ENCODE results near the gene MUC5B.
"Not testable (repeated sequence)": the region's sequence is repeated elsewhere in the genome, so short reads cannot be mapped to it uniquely, and the experiment has no call there.

Gene MUC5B

GRCh38 chr11:1233351-1234053 lies 10.6 kb downstream of the MUC5B start:
- DNase-seq (ENCODE audit: low spot score): no peak

- no peak for DNase-seq (ENCODE audit: low spot score)
Observed at GRCh38 chr11:1234054-1234720, 11.3 kb downstream of the MUC5B start.

DNA sequence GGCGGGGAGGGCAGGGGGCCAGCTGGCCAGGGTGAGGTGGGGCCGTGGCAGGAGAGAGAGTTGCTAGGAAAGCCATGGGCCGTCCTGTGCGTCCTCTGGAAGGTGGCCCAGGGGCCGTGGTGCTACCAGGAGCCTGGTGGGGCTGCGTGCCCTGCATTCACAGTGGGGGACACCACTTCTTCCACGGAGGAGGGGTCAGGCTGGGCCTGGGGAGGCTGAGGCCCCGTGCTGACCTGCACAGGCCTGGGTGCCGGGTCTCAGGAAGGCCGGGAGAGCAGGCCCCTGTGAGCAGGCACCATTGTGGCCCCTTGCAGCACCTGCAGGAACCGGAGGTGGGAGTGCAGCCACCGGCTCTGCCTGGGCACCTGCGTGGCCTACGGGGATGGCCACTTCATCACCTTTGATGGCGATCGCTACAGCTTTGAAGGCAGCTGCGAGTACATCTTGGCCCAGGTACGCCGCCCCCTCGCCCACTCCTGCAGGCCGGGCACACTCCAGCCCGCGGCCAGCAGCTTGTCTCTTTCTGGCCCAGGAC lies 12.0 kb downstream of the MUC5B start:
- no peak for DNase-seq (ENCODE audit: low spot score)

GRCh38 chr11:1235306-1235900 lies 12.5 kb downstream of the MUC5B start:
- DNase-seq (ENCODE audit: low spot score): no peak

DNA sequence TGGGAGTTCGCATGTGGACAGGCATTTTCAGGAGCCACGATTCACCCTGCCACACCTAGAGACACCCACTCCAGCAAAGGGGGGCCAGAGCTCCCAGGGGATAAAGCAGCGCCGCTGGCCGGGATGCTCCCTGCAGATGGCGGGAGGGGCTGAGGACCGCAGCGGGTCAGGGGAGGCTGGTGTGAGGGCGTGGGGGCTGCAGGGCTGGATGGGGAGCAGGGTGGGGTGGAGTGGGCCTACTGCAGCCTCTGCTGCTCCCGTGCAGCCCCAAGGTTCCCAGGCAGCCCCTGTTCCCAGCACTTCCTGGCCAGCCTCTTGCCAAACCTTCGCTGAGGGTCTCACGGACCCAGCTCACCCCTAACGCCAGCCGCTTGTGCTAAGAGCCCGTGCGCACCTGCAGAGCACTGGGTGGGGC lies 13.0 kb downstream of the MUC5B start:
- DNase-seq (ENCODE audit: low spot score): no peak

GRCh38 chr11:1236316-1237127 lies 13.7 kb downstream of the MUC5B start:
- DNase-seq (ENCODE audit: low spot score): no peak

DNA sequence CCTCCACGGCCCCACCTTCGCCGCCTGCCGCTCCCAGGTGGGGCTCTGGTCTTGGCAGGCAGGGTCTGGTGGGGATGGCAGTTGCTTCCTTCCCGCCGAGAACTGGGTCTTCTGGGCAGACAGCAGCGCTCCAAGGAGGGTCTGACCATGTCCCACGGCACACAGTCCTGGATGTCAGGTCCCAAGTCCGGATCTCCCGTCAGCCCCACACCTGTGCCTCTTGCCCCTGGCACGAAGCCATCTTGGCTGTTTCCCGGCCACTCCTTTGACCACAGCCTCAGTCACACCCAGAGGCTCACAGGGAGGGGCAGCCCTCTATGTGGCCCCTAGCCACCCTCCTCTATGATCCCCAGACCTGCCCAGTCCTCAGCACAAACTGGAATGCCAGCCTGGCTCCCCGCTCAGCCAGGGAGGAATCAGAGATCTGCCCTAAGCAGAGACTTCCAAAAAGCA lies 14.3 kb downstream of the MUC5B start:
- DNase-seq (ENCODE audit: low spot score): no peak

GRCh38 chr11:1237851-1238250 lies 15.0 kb downstream of the MUC5B start:
- no peak for DNase-seq (ENCODE audit: low spot score)

GRCh38 chr11:1238767-1239595 lies 16.1 kb downstream of the MUC5B start:
- no peak for DNase-seq (ENCODE audit: low spot score)

DNA sequence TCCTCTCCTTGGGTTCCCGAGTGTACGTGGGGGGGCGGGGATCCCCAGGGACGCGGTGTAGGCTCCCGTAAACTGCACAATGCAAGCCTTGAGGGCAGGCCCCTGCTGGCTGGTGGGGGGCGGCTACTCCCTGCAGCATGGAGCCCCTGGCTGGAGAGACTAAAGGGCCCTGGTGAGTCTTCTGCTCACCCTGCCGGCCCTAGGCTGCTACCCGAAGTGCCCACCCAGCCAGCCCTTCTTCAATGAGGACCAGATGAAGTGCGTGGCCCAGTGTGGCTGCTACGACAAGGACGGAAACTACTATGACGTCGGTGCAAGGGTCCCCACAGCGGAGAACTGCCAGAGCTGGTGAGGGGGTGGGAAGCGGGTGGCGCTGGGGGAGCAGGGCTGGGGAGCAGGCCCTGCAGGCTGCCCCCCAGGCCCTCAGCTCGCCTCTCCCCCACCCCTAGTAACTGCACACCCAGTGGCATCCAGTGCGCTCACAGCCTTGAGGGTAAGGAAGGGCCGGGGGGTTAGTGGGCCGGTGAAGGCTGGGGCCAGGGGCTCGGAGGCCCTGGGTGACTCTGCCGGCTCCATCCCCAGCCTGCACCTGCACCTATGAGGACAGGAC lies 16.8 kb downstream of the MUC5B start:
- DNase-seq (ENCODE audit: low spot score): no peak

- no peak for DNase-seq (ENCODE audit: low spot score)
Observed at GRCh38 chr11:1240771-1241170, 17.9 kb downstream of the MUC5B start.

DNA sequence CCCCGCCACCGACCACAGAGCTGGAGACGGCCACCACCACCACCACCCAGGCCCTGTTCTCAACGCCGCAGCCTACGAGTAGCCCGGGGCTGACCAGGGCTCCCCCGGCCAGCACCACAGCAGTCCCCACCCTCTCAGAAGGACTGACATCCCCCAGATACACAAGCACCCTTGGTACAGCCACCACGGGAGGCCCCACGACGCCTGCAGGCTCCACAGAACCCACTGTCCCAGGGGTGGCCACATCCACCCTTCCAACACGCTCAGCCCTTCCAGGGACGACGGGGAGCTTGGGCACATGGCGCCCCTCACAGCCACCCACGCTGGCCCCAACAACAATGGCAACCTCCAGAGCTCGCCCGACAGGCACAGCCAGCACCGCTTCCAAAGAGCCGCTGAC lies 18.8 kb downstream of the MUC5B start:
- DNase-seq (ENCODE audit: low spot score): no peak

- no peak for DNase-seq (ENCODE audit: low spot score)
Observed at GRCh38 chr11:1242289-1242688, 19.4 kb downstream of the MUC5B start.

GRCh38 chr11:1242751-1243150 lies 19.9 kb downstream of the MUC5B start:
- not testable (repeated sequence) for DNase-seq (ENCODE audit: low spot score)

- not testable (repeated sequence) for DNase-seq (ENCODE audit: low spot score)
Observed at GRCh38 chr11:1243521-1243920, 20.7 kb downstream of the MUC5B start.

DNA sequence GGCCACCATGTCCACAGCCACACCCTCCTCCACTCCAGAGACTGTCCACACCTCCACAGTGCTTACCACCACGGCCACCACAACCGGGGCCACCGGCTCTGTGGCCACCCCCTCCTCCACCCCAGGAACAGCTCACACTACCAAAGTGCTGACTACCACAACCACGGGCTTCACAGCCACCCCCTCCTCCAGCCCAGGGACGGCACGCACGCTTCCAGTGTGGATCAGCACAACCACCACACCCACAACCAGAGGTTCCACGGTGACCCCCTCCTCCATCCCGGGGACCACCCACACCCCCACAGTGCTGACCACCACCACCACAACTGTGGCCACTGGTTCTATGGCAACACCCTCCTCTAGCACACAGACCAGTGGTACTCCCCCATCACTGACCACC lies 21.7 kb downstream of the MUC5B start:
- DNase-seq (ENCODE audit: low spot score): not testable (repeated sequence)

DNA sequence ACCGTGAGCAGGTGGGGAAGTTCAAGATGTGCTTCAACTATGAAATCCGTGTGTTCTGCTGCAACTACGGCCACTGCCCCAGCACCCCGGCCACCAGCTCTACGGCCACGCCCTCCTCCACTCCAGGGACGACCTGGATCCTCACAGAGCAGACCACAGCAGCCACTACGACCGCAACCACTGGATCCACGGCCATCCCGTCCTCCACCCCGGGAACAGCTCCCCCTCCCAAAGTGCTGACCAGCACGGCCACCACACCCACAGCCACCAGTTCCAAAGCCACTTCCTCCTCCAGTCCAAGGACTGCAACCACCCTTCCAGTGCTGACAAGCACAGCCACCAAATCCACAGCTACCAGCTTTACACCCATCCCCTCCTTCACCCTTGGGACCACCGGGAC lies 22.9 kb downstream of the MUC5B start:
- DNase-seq (ENCODE audit: low spot score): not testable (repeated sequence)

DNA sequence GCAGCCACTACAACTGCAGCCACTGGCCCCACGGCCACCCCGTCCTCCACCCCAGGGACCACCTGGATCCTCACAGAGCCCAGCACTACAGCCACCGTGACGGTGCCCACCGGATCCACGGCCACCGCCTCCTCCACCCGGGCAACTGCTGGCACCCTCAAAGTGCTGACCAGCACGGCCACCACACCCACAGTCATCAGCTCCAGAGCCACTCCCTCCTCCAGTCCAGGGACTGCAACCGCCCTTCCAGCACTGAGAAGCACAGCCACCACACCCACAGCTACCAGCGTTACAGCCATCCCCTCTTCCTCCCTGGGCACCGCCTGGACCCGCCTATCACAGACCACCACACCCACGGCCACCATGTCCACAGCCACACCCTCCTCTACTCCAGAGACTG lies 23.4 kb downstream of the MUC5B start:
- DNase-seq (ENCODE audit: low spot score): not testable (repeated sequence)

DNA sequence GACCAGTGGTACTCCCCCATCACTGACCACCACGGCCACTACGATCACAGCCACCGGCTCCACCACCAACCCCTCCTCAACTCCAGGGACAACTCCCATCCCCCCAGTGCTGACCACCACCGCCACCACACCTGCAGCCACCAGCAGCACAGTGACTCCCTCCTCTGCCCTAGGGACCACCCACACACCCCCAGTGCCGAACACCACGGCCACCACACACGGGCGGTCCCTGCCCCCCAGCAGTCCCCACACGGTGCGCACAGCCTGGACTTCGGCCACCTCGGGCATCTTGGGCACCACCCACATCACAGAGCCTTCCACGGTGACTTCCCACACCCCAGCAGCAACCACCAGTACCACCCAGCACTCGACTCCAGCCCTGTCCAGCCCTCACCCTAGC lies 24.2 kb downstream of the MUC5B start:
- not testable (repeated sequence) for DNase-seq (ENCODE audit: low spot score)

GRCh38 chr11:1248951-1249350 lies 26.1 kb downstream of the MUC5B start:
- not testable (repeated sequence) for DNase-seq (ENCODE audit: low spot score)

DNA sequence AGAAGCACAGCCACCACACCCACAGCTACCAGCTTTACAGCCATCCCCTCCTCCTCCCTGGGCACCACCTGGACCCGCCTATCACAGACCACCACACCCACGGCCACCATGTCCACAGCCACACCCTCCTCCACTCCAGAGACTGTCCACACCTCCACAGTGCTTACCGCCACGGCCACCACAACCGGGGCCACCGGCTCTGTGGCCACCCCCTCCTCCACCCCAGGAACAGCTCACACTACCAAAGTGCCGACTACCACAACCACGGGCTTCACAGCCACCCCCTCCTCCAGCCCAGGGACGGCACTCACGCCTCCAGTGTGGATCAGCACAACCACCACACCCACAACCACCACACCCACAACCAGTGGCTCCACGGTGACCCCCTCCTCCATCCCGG lies 27.5 kb downstream of the MUC5B start:
- DNase-seq (ENCODE audit: low spot score): not testable (repeated sequence)
